OCI-LY1 (cell line): ENCODE data around the gene H1-8.
"Not testable (repeated sequence)": the region's sequence is repeated elsewhere in the genome, so short reads cannot be mapped to it uniquely, and the experiment has no call there.

Experiments
- H2AFZ ChIP-seq: fragments of 200-600 bp; sonication (generic), shearing (Covaris generic); 2 replicates; pipeline ENCODE4 v1.6.0; 2014; ENCODE audit warnings: antibody characterized with exemption, mild to moderate bottlenecking, low read length
- H3F3A ChIP-seq: fragments of 200-600 bp; sonication (generic), shearing (Covaris generic); 2 replicates; pipeline ENCODE4 v1.6.0; 2014; ENCODE audit warnings: mild to moderate bottlenecking, antibody characterized with exemption, low read length, moderate library complexity; ENCODE audit not compliant: insufficient read depth
- H3K27ac ChIP-seq: fragments of 200-600 bp; sonication (generic); 2 replicates; pipeline ENCODE4 v1.5.1; 2014; ENCODE audit warnings: low read length, mixed run types, mild to moderate bottlenecking, low read depth; ENCODE audit not compliant: poor library complexity, severe bottlenecking
- H3K27me3 ChIP-seq: fragments of 200-600 bp; sonication (generic); 2 replicates; pipeline ENCODE4 v1.6.0; 2014; ENCODE audit warnings: antibody characterized with exemption, mild to moderate bottlenecking, low read length, moderate library complexity; ENCODE audit not compliant: insufficient read depth
- H3K36me3 ChIP-seq: fragments of 200-600 bp; sonication (generic); 2 replicates; pipeline ENCODE4 v1.6.1; 2014; ENCODE audit warnings: mild to moderate bottlenecking, antibody characterized with exemption, low read length, moderate library complexity, mixed read lengths; ENCODE audit not compliant: insufficient read depth
- H3K4me1 ChIP-seq: fragments of 200-600 bp; sonication (generic); 2 replicates; pipeline ENCODE4 v1.5.1; 2014; ENCODE audit warnings: mild to moderate bottlenecking, low read length, moderate library complexity; ENCODE audit not compliant: insufficient read depth, severe bottlenecking
- H3K4me2 ChIP-seq: fragments of 200-600 bp; sonication (generic), shearing (Covaris generic); 2 replicates; pipeline ENCODE4 v1.6.1; 2014; ENCODE audit warnings: low read length
- H3K4me3 ChIP-seq: fragments of 200-600 bp; sonication (generic); 2 replicates; pipeline ENCODE4 v1.5.1; 2014; ENCODE audit warnings: low read length, low read depth, mild to moderate bottlenecking, mixed read lengths; ENCODE audit not compliant: poor library complexity, severe bottlenecking
- H3K79me2 ChIP-seq: fragments of 200-600 bp; shearing (Covaris generic); 2 replicates; pipeline ENCODE4 v1.6.1; 2016; ENCODE audit warnings: mixed run types, low read length, mixed read lengths; ENCODE audit not compliant: insufficient read depth
- H3K9ac ChIP-seq: fragments of 200-600 bp; sonication (generic), shearing (Covaris generic); 2 replicates; pipeline ENCODE4 v1.6.1; 2014; ENCODE audit warnings: mild to moderate bottlenecking, low read length, mixed read lengths
- H3K9me2 ChIP-seq: fragments of 200-600 bp; sonication (generic), shearing (Covaris generic); 2 replicates; pipeline ENCODE4 v1.6.1; 2014; ENCODE audit warnings: low read depth, mild to moderate bottlenecking, low read length, mixed read lengths
- H3K9me3 ChIP-seq: fragments of 200-600 bp; shearing (Covaris generic); 2 replicates; pipeline ENCODE4 v1.6.1; 2014; ENCODE audit warnings: low read length, mixed read lengths
- H4K20me1 ChIP-seq: fragments of 200-600 bp; sonication (generic), shearing (Covaris generic); 2 replicates; pipeline ENCODE4 v1.6.0; 2016; ENCODE audit warnings: mild to moderate bottlenecking, low read length; ENCODE audit not compliant: insufficient read depth
- CTCF ChIP-seq: fragments of 200-600 bp; sonication (generic), shearing (Covaris generic); IDR thresholded peaks from 2 replicates; pipeline ENCODE4 v1.5.1; 2017; ENCODE audit warnings: mild to moderate bottlenecking, antibody characterized with exemption, low read length, moderate library complexity, mixed read lengths
- EZH2 ChIP-seq: fragments of 200-600 bp; sonication (generic), shearing (Covaris generic); IDR thresholded peaks from 2 replicates; pipeline ENCODE4 v1.8.0; 2017; ENCODE audit warnings: borderline replicate concordance, mixed run types, mild to moderate bottlenecking, antibody characterized with exemption, low read length, moderate library complexity, mixed read lengths

H1-8 gene

GRCh38 chr3:129514563-129514962 is 28.4 kb upstream of the H1-8 start:
- Histone ChIP-seq H3K9me3 (no peaks in the 10 kb centered on the region), H2AFZ (no peak overlapping the region), H3F3A (no peaks in the 10 kb centered on the region), H3K4me1 (no peaks in the 10 kb centered on the region), H3K4me2 (no peak overlapping the region), H3K4me3 (no peak overlapping the region), H3K9ac (no peak overlapping the region), H3K79me2 (no peaks in the 10 kb centered on the region), H3K9me2 (no peaks in the 10 kb centered on the region), H4K20me1 (no peaks in the 10 kb centered on the region), H3K27me3 (no peaks in the 10 kb centered on the region), H3K27ac (no peak overlapping the region), H3K36me3 (no peaks in the 10 kb centered on the region)
- TF ChIP-seq EZH2 (no peak), CTCF (no peak)

- H3K27ac ChIP-seq, H2AFZ ChIP-seq, H3K9me3 ChIP-seq, H3F3A ChIP-seq, H3K9me2 ChIP-seq, H3K4me2 ChIP-seq, H3K27me3 ChIP-seq, H3K9ac ChIP-seq, H3K79me2 ChIP-seq, H3K4me3 ChIP-seq, H3K4me1 ChIP-seq, H3K36me3 ChIP-seq, H4K20me1 ChIP-seq: not testable (repeated sequence)
Observed at GRCh38 chr3:129515108-129515820, 27.7 kb upstream of the H1-8 start.

- H3K4me2 ChIP-seq, H3K9ac ChIP-seq, H3K27me3 ChIP-seq, H3K27ac ChIP-seq, H3K79me2 ChIP-seq, H3K4me1 ChIP-seq, H3K4me3 ChIP-seq, H3F3A ChIP-seq, H2AFZ ChIP-seq, H3K9me3 ChIP-seq, H4K20me1 ChIP-seq, H3K36me3 ChIP-seq, H3K9me2 ChIP-seq: not testable (repeated sequence)
Observed at GRCh38 chr3:129515821-129516432, 27.0 kb upstream of the H1-8 start.

GRCh38 chr3:129517516-129517915 is 25.5 kb upstream of the H1-8 start:
- Histone ChIP-seq H3K4me1 (no peaks in the 10 kb centered on the region), H3K9me2 (no peaks in the 10 kb centered on the region), H3K27ac (no peak overlapping the region), H3K4me3 (no peak overlapping the region), H3K9ac (no peak overlapping the region), H3K27me3 (no peaks in the 10 kb centered on the region), H3K36me3 (no peaks in the 10 kb centered on the region), H3F3A (no peaks in the 10 kb centered on the region), H3K9me3 (no peaks in the 10 kb centered on the region), H3K79me2 (no peaks in the 10 kb centered on the region), H4K20me1 (no peaks in the 10 kb centered on the region), H3K4me2 (no peak overlapping the region), H2AFZ (no peak overlapping the region)
- no peak for TF ChIP-seq CTCF
- TF ChIP-seq EZH2 = no peak
